Measurements from ENCODE around the gene KATNIP. TPM values are rescaled to one million over a fixed set of nuclear protein-coding genes. Genes with fewer than 3 reads are reported as not detected.

KATNIP gene
- total RNA-seq, 1 donor from 2014 or later: 48.7 TPM

DNA sequence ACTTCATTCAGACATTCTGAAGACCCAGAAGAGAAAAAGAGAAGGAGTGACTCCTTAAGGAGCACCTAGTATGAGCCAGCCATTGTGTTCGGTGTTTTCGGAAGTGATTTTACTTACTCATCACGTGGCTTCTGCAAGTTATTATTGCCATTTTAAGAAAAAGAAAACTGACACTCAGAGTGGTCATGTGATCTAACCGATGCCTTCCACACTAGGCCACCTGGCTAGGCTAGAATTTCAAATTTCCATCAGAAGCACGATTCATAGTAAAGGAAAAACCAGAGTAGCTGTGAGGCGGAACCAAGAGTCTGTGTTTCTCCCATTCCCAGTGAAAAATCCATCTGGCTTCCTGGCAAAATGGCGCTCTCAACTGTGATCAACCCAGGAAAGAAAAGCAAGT, 32.3 kb upstream of the KATNIP start:
- H3K36me3 Mint-ChIP-seq (ENCODE audit: insufficient read depth): peaks cover 19% of the 10 kb centered on the region
- TF ChIP-seq, protein P1, sequence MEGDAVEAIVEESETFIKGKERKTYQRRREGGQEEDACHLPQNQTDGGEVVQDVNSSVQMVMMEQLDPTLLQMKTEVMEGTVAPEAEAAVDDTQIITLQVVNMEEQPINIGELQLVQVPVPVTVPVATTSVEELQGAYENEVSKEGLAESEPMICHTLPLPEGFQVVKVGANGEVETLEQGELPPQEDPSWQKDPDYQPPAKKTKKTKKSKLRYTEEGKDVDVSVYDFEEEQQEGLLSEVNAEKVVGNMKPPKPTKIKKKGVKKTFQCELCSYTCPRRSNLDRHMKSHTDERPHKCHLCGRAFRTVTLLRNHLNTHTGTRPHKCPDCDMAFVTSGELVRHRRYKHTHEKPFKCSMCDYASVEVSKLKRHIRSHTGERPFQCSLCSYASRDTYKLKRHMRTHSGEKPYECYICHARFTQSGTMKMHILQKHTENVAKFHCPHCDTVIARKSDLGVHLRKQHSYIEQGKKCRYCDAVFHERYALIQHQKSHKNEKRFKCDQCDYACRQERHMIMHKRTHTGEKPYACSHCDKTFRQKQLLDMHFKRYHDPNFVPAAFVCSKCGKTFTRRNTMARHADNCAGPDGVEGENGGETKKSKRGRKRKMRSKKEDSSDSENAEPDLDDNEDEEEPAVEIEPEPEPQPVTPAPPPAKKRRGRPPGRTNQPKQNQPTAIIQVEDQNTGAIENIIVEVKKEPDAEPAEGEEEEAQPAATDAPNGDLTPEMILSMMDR (IDR thresholded peaks at IDR 0.05; ENCODE audit: unreplicated experiment): no peak
- DNase-seq (ENCODE audit: low spot score, unreplicated experiment): no peak
- H3K27me3 Mint-ChIP-seq: no peaks in the 10 kb centered on the region
- no peaks in the 10 kb centered on the region for H3K4me1 Mint-ChIP-seq (ENCODE audit: low read depth)
- no peak overlapping the region for H3K4me3 Mint-ChIP-seq (ENCODE audit: low read depth)
- no peaks in the 10 kb centered on the region for H3K9me3 Mint-ChIP-seq (ENCODE audit: low read depth)
- no peak overlapping the region for H3K27ac Mint-ChIP-seq

DNA sequence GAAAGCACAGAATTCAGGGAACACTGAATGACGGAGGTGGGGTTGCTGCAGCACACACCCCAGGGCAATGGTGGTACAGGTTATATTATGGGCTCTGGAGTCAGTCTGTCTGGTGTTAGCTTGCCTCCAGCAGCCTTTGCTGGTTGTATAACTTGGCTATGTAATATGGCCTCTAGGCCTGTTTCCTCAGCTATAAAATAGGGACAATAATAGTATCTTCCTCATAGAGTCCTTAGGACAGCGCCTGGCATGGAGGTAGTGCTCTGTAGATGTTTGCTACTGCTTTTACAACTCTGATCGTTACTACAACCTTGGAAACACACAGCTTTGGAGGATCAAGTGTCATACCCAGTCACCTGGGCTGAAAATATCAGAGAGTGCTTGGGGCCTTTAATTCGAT, 31.7 kb upstream of the KATNIP start:
- Mint-ChIP-seq H3K4me3 (ENCODE audit: low read depth) (no peak overlapping the region), H3K9me3 (ENCODE audit: low read depth) (no peaks in the 10 kb centered on the region), H3K27me3 (no peaks in the 10 kb centered on the region), H3K36me3 (ENCODE audit: insufficient read depth) (peaks cover 18% of the 10 kb centered on the region), H3K27ac (peak overlapping the region; percentile 44), H3K4me1 (ENCODE audit: low read depth) (no peaks in the 10 kb centered on the region)
- DNase-seq (ENCODE audit: low spot score, unreplicated experiment): no peak
- TF ChIP-seq, protein P1 (IDR thresholded peaks at IDR 0.05; ENCODE audit: unreplicated experiment): no peak

DNA sequence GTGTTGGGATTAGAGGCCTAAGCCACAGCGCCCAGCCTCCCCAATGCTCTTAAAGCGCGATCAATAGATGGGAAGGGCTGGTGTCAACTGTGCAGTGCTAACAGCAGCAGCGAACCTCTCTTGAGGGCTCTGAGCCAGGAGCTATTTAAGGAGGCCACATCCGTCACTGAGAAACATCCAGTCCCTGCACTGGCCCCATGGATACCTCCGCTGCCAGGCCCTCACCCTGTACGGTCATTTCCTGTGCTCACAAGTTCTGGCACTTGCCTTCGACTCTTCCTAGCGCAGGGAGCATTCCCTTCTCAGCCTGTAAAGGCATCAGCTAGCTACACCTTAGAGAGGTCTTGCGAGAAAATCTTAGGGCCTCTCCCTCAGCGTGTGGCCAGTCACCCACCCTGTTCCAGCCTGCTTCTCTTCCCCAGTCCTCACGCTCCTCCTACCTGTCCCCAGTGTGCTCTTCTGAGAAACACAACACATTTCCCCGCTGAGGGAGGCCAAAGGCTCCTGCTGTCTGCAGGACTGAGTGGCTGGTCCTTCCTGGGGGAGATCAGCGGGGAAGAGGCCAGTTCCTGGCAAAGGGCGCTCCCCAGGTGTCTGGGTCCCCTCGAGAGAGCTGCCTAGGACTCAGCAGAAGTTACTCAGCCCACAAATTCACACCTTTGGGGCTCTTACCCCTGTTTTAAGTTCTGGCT, 28.8 kb upstream of the KATNIP start:
- no peak for DNase-seq (ENCODE audit: low spot score, unreplicated experiment)
- no peaks in the 10 kb centered on the region for H3K4me1 Mint-ChIP-seq (ENCODE audit: low read depth)
- H3K4me3 Mint-ChIP-seq (ENCODE audit: low read depth): no peak overlapping the region
- TF ChIP-seq, protein P1 (IDR thresholded peaks at IDR 0.05; ENCODE audit: unreplicated experiment): no peak
- H3K9me3 Mint-ChIP-seq (ENCODE audit: low read depth): no peaks in the 10 kb centered on the region
- H3K27me3 Mint-ChIP-seq: no peaks in the 10 kb centered on the region
- peaks cover 21% of the 10 kb centered on the region for H3K36me3 Mint-ChIP-seq (ENCODE audit: insufficient read depth)
- H3K27ac Mint-ChIP-seq: no peak overlapping the region

DNA sequence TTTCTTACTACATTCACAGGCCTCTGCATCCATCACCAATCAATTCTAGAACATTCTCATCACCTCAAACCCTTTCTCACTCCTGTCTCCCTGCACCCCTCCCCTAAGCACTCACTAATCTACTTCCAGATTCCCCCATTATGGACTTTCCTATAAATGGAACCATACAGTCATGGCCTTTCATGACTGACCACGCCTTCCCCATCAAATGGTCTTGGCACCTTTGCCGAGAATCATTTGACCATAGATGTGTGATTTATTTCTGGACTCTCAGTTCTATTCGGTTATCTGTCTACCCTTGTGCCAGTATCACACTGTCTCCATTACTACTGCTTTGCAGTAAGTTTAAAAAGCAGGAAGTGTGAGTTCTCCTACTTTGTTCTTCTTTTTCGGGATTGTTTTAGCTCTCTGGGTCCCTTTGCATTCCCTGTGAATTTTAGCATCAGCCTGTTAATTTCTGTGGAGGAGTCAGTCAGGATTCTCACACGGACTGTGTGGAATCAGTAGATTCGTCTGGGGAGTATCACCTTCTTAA, 27.7 kb upstream of the KATNIP start:
- TF ChIP-seq, protein P1 (IDR thresholded peaks at IDR 0.05; ENCODE audit: unreplicated experiment): no peak
- no peak for DNase-seq (ENCODE audit: low spot score, unreplicated experiment)
- H3K9me3 Mint-ChIP-seq (ENCODE audit: low read depth): no peaks in the 10 kb centered on the region
- peaks cover 24% of the 10 kb centered on the region for H3K36me3 Mint-ChIP-seq (ENCODE audit: insufficient read depth)
- H3K4me1 Mint-ChIP-seq (ENCODE audit: low read depth): no peaks in the 10 kb centered on the region
- no peak overlapping the region for H3K4me3 Mint-ChIP-seq (ENCODE audit: low read depth)
- no peaks in the 10 kb centered on the region for H3K27me3 Mint-ChIP-seq
- no peak overlapping the region for H3K27ac Mint-ChIP-seq

DNA sequence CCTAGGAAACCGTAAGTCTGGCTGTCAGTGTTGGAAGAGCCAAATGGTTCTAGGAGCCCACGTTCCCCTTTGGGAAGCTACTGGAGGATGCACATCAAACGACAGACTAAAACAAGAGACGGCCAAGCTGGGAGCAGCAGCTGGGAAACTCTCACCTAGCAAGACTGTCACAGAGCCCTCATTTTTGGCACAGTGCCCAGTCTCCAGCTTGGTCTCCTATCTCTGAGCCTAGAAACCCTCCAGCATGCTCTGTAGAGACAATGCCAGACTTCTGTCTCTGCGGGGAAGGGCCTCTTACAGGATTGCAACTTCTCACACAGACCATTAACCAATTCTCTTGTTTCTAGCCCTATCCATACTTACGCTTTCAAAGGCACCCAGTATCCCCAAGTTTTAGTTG, 23.8 kb upstream of the KATNIP start:
- Mint-ChIP-seq H3K4me1 (ENCODE audit: low read depth) (peaks cover 2% of the 10 kb centered on the region), H3K4me3 (ENCODE audit: low read depth) (no peak overlapping the region), H3K36me3 (ENCODE audit: insufficient read depth) (peaks cover 33% of the 10 kb centered on the region), H3K27me3 (no peaks in the 10 kb centered on the region), H3K27ac (no peak overlapping the region), H3K9me3 (ENCODE audit: low read depth) (no peaks in the 10 kb centered on the region)
- TF ChIP-seq, protein P1 (IDR thresholded peaks at IDR 0.05; ENCODE audit: unreplicated experiment): no peak
- DNase-seq (ENCODE audit: low spot score, unreplicated experiment): no peak

Measured in progenitor cell of endocrine pancreas (in vitro differentiated cells).